ENCODE results near the gene ZBTB45. TPM values are rescaled to one million over a fixed set of nuclear protein-coding genes. Genes with fewer than 3 reads are reported as not detected.

The ZBTB45 gene
- total and polyA plus RNA-seq, 10 of the 15 experiments (the other 5 are each of a cell fraction or from before 2014, with no cell fraction given), result 0.29 to 17.2 (median 4.2) TPM

DNA sequence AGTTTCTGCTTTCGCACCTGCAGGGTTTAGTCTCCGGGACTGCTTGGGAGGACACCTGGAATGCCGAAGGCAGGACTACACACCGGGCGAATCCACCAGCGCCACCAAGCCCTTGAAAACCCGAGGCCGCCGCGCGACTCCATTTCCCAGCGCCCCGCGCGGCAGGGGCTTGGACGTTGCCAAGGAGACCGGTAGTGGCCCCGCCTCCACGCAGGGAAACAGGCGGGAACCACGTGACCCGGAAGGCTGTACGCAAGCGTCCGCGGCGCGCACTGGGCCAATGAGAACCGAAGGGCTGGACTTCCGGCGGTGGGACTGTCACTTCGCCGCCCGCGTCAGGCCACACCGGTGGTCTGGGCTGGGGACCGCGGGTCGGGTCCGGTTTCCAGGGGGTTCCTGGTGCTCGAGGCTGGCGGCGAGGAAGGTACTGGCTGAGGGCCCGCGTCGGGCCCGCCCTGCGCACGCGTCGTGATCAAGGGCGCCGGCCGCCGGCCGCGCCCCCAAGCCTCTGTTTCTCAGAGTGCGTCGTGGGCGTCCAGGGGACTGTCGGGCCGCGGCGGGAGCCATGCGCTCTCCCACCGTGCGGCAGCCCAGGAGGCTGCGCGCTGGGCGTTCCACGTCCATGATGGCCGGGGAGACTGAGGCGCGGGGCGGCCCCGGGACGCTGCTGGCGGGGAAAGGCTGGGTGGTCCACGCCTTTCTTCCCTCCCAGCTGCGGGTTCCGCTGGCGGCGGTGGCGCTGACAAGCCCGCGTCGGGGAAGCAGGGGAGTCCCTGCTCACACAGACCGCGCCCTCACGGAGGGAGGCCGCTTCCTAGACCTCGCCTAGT, 52.6 kb downstream of the ZBTB45 start, which contains the start of gene ZNF324 (continued):
- TF ChIP-seq, protein P1, sequence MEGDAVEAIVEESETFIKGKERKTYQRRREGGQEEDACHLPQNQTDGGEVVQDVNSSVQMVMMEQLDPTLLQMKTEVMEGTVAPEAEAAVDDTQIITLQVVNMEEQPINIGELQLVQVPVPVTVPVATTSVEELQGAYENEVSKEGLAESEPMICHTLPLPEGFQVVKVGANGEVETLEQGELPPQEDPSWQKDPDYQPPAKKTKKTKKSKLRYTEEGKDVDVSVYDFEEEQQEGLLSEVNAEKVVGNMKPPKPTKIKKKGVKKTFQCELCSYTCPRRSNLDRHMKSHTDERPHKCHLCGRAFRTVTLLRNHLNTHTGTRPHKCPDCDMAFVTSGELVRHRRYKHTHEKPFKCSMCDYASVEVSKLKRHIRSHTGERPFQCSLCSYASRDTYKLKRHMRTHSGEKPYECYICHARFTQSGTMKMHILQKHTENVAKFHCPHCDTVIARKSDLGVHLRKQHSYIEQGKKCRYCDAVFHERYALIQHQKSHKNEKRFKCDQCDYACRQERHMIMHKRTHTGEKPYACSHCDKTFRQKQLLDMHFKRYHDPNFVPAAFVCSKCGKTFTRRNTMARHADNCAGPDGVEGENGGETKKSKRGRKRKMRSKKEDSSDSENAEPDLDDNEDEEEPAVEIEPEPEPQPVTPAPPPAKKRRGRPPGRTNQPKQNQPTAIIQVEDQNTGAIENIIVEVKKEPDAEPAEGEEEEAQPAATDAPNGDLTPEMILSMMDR (IDR thresholded peaks at IDR 0.05 in 2 of 3, conservative IDR thresholded peaks at IDR 0.05 in 1 of 3; ENCODE audit: control insufficient read depth in 2 of 3, extremely low read depth in 1 of 3, insufficient read depth in 1 of 3, low read depth in 3 of 3, low read length in 3 of 3), result no peak
- no peak for TF ChIP-seq KLF5 (IDR thresholded peaks at IDR 0.05; ENCODE audit: partially characterized antibody)
- no peak for TF ChIP-seq SRF (IDR thresholded peaks at IDR 0.05; ENCODE audit: low read depth in 2 of 2, low read length in 2 of 2)
- no peak; the same call in 1 of the 2 replicates for TF ChIP-seq NR2F1 (conservative IDR thresholded peaks at IDR 0.05)
- no peak for TF ChIP-seq EZH2 (IDR thresholded peaks at IDR 0.05; ENCODE audit: borderline replicate concordance, control insufficient read depth, low read depth, low read length)
- TF ChIP-seq RAD51 (IDR thresholded peaks at IDR 0.05), result peak; percentile 98
- TF ChIP-seq CBFB (IDR thresholded peaks at IDR 0.05; ENCODE audit: low read depth), result no peak
- TF ChIP-seq CREB1 (IDR thresholded peaks at IDR 0.05; ENCODE audit: low read depth), result peak; percentile 89
- TF ChIP-seq ZBED1 (IDR thresholded peaks at IDR 0.05; ENCODE audit: borderline replicate concordance), result no peak
- TF ChIP-seq MEF2B (IDR thresholded peaks at IDR 0.05; ENCODE audit: partially characterized antibody, poor library complexity, severe bottlenecking), result peak; percentile 39
- TF ChIP-seq, protein P2, sequence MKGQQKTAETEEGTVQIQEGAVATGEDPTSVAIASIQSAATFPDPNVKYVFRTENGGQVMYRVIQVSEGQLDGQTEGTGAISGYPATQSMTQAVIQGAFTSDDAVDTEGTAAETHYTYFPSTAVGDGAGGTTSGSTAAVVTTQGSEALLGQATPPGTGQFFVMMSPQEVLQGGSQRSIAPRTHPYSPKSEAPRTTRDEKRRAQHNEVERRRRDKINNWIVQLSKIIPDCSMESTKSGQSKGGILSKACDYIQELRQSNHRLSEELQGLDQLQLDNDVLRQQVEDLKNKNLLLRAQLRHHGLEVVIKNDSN (IDR thresholded peaks at IDR 0.05; ENCODE audit: borderline replicate concordance, extremely low read length, insufficient read depth, low read depth, low read length), result peak; percentile 94
- peak; percentile 75; the same call in 1 of the 2 replicates for TF ChIP-seq TARDBP (IDR thresholded peaks at IDR 0.05; ENCODE audit: borderline replicate concordance)
- TF ChIP-seq, protein P3, sequence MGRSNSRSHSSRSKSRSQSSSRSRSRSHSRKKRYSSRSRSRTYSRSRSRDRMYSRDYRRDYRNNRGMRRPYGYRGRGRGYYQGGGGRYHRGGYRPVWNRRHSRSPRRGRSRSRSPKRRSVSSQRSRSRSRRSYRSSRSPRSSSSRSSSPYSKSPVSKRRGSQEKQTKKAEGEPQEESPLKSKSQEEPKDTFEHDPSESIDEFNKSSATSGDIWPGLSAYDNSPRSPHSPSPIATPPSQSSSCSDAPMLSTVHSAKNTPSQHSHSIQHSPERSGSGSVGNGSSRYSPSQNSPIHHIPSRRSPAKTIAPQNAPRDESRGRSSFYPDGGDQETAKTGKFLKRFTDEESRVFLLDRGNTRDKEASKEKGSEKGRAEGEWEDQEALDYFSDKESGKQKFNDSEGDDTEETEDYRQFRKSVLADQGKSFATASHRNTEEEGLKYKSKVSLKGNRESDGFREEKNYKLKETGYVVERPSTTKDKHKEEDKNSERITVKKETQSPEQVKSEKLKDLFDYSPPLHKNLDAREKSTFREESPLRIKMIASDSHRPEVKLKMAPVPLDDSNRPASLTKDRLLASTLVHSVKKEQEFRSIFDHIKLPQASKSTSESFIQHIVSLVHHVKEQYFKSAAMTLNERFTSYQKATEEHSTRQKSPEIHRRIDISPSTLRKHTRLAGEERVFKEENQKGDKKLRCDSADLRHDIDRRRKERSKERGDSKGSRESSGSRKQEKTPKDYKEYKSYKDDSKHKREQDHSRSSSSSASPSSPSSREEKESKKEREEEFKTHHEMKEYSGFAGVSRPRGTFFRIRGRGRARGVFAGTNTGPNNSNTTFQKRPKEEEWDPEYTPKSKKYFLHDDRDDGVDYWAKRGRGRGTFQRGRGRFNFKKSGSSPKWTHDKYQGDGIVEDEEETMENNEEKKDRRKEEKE (IDR thresholded peaks at IDR 0.05), result no peak
- TF ChIP-seq TCF12 (IDR thresholded peaks at IDR 0.05; ENCODE audit: low read depth, low read length), result 0 out of 2 replicates have a peak, but pooled peaks have one; percentile 4
- no peak for TF ChIP-seq NFXL1 (IDR thresholded peaks at IDR 0.05; ENCODE audit: borderline replicate concordance)
- TF ChIP-seq, protein P4, sequence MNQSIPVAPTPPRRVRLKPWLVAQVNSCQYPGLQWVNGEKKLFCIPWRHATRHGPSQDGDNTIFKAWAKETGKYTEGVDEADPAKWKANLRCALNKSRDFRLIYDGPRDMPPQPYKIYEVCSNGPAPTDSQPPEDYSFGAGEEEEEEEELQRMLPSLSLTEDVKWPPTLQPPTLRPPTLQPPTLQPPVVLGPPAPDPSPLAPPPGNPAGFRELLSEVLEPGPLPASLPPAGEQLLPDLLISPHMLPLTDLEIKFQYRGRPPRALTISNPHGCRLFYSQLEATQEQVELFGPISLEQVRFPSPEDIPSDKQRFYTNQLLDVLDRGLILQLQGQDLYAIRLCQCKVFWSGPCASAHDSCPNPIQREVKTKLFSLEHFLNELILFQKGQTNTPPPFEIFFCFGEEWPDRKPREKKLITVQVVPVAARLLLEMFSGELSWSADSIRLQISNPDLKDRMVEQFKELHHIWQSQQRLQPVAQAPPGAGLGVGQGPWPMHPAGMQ (IDR thresholded peaks at IDR 0.05; ENCODE audit: borderline replicate concordance), result no peak
- TF ChIP-seq, protein P5, sequence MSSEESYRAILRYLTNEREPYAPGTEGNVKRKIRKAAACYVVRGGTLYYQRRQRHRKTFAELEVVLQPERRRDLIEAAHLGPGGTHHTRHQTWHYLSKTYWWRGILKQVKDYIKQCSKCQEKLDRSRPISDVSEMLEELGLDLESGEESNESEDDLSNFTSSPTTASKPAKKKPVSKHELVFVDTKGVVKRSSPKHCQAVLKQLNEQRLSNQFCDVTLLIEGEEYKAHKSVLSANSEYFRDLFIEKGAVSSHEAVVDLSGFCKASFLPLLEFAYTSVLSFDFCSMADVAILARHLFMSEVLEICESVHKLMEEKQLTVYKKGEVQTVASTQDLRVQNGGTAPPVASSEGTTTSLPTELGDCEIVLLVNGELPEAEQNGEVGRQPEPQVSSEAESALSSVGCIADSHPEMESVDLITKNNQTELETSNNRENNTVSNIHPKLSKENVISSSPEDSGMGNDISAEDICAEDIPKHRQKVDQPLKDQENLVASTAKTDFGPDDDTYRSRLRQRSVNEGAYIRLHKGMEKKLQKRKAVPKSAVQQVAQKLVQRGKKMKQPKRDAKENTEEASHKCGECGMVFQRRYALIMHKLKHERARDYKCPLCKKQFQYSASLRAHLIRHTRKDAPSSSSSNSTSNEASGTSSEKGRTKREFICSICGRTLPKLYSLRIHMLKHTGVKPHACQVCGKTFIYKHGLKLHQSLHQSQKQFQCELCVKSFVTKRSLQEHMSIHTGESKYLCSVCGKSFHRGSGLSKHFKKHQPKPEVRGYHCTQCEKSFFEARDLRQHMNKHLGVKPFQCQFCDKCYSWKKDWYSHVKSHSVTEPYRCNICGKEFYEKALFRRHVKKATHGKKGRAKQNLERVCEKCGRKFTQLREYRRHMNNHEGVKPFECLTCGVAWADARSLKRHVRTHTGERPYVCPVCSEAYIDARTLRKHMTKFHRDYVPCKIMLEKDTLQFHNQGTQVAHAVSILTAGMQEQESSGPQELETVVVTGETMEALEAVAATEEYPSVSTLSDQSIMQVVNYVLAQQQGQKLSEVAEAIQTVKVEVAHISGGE (CRISPR knock-in tag; IDR thresholded peaks at IDR 0.05), result peak; percentile 34; the same call in 1 of the 2 replicates

All from GM12878 (cell line).